Islet of Langerhans (tissue), 1 donor: ENCODE results near the gene PCDHGC5.

Experiments
- FAIRE-seq: peaks from one replicate; lab custom pipeline; 2011; peaks lifted over from hg19 to GRCh38; lab: Jason Lieb, UNC

Gene PCDHGC5

DNA sequence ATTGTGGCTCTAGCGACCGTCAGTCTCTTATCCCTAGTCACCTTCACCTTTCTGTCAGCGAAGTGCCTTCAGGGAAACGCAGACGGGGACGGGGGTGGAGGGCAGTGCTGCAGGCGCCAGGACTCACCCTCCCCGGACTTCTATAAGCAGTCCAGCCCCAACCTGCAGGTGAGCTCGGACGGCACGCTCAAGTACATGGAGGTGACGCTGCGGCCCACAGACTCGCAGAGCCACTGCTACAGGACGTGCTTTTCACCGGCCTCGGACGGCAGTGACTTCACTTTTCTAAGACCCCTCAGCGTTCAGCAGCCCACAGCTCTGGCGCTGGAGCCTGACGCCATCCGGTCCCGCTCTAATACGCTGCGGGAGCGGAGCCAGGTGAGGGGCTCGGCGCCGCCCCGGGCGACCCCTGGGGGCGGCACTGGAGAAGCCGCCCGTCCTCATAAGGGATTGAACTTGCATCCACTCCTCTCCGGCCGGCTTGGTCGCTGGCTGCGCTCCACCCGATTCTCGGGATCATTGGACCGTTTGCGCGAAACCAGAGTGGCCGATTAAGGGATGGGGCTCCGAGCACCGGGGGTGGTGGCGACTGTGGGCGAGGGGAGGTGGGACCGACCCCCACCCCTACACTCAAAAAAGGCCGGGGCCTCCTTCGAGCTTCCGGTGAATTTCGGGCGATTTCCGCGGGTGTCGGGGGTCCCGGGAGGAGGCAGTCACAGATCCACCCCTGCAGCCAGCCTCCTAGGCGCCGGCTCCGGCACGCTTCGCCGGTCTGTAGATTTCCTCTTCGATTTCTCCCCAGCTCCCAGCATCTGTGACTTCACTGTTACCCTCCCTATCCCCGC lies 2.7 kb downstream of the PCDHGC5 start:
- no peak for FAIRE-seq

DNA sequence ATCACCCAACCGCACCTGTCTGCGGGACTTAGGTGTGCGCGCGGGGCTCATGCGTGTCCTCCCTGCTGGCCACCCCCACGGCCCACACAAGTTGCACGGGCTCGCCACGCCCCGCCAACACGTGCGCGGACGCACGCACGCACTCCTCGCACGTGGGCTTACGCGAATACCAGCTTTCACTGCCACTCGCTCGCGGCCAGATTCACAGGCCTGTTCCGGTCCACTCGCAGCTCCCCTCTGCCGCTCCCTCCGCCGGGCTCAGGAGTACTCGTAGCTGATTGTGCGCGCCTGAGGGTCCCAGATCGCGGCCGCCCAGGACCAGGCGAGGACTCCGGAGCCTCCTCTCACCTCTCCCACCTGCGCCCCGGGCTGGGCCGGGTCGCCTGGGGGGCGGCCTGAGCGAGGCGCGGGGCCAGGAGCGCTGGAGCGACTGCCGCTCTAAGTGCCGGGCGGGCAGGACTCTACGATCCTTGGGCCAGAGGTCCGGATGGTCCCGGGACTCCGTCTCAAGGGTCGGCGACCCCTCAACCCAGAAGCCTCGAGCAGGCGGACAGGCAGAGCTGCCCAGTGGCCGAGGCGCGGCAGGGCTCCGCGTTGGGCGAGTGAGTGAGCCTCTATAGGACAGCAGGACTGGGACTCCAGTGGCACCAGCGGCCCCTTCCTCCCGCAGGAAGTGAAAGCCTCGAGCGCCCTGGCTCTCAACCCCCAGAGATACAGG lies 3.4 kb downstream of the PCDHGC5 start:
- FAIRE-seq: no peak

- FAIRE-seq: no peak
These were observed 4.9 kb downstream of the PCDHGC5 start for GRCh38 chr5:141493500-141494422.

GRCh38 chr5:141494761-141495452 lies 6.0 kb downstream of the PCDHGC5 start:
- no peak for FAIRE-seq

GRCh38 chr5:141495453-141495811 lies 6.6 kb downstream of the PCDHGC5 start:
- no peak for FAIRE-seq

DNA sequence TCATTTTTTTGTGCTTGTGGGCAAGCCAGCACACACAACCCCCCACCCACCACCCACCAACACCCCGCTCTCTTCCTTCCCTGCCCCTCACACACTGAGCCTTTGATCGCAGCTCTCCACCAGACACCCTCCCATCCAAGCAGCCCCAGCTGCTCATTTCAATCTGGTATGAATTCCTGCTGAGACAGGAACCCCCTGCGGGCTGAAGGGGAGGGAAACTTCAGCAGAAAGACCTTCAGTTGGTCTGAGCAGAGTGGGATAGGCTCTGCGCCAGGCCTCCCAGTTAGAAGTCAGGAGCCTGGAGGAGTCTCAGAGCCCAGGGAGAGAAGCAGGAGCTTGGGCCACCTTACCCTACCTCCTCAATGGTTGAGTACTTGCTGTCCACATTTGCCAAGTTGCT lies 7.2 kb downstream of the PCDHGC5 start:
- FAIRE-seq: no peak

- no peak for FAIRE-seq
These were observed 12.9 kb downstream of the PCDHGC5 start for GRCh38 chr5:141501761-141502160.

- FAIRE-seq: no peak
These were observed 14.8 kb downstream of the PCDHGC5 start for GRCh38 chr5:141503681-141504080.

DNA sequence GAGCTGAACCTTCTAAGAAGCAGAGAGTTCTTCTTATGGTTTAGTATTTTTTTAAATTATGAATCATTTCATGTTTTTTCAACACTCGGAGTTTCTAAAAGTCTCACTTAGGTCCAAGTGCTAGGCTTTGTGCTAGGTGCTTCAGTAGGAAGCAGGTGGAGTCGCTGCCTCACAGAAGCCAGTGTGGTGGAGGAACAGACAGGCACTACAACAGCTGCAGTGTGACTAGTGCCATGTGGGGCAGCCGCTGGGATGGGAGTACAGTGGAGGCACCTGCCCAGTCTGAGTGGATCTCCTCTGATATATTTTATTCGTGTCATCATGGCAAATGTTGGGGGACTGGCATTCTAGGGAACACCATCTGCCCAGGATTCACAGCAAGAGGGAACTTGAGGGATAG lies 15.3 kb downstream of the PCDHGC5 start:
- no peak for FAIRE-seq

DNA sequence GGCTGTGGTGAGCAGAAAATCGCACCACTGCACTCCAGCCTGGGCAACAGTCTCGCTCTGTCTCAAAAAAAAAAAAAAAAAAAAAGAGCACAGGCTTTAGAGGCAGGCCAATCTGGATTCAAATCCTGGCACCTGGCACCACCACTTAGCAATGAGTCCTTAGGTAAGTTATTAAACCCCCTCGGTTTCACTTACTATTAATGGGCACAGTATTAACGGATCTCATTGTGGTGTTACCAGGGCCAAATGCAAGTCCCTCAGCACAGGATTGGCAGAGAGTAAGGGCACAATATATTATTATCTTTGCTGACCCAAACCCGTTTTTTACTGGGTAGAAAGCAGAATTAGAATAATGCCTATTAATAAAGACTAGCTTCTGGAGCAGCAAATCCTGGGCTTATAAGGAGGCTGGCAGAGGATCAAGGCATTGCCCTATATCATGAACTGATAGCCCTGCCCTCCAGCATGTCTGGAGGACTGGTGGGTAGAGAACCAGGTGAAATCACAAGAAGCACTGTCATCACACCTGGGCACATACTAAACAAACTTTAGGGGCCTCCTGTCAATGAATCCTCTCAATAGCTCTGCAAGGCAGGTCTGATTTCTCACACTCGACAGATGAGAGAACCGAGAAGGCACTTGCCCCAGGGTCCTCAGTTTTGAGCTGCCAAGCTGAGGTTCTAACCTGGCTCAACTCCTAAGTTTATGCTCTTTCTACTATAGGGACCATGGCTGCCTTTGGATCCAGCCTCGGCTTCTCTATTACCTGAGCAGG lies 17.7 kb downstream of the PCDHGC5 start:
- no peak for FAIRE-seq

DNA sequence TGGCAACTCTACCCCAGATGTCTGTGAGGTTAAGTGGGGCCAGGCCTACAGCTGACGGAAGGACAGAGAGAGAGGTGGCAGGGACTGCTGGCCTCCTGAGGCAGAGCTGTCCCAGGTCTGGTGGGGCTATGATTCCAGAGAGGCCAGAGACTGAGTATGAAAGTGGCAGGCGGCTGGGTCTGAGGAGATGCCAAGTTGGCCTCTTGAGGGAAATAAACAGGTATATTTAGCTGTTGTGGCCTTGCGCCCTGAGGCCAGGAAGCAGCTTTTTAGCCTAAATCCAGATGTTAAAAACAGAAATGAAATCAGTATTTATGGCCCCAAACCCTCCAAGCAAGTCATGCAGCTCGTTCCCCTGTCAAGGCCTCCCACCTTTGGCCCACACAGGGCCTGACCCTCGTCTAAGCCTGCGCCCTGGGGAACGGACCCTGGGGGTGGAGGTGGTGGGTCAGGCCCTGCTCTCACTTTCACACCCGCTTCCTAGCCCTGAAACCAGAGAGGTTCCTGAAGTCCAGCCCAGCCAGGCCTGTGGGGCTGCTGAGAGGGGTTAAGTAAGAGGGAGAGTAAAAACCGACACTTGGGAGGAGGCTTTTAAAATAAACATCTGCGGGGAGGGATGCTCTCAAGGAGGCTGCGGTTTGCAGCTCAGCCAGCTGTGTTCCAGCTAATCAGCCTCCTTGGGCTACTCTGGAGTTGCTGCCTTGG lies 18.7 kb downstream of the PCDHGC5 start:
- no peak for FAIRE-seq

DNA sequence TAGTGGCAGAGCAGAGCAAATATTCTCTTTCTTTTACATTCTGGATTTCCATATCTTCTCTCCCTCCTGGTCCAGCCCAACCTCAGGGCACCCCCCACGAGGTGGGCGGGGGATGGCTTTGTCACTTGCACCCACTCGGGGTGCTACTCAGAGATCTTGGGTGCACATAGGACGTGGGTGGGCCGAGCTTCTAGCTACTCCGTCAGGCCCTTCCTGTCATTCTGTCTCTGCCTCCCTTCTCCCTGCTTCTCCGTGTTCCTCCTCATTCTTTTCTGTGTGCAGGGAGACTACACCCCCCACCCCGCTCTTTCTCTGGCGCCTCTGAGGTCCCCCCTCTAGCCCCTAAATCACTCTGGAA lies 19.5 kb downstream of the PCDHGC5 start:
- FAIRE-seq: no peak

GRCh38 chr5:141508798-141509611 lies 20.1 kb downstream of the PCDHGC5 start:
- FAIRE-seq: no peak

DNA sequence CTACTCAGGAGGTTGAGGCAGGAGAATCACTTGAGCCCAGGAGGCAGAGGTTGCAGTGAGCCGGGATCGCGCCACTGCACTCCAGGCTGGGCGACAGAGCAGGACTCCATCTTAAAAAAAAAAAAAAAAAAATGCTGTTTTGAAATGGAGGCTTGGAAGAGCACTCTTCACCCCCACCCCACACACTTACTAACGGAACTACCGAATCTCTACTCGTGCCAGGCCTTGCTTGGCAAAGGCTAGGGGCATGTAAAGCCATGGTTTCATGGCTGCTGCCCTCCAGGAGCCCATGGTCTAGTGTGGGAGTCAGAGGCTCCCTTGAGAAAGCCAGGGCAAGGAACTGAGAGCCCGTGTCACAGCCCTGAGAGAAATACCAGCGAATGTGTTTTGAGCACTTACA lies 21.3 kb downstream of the PCDHGC5 start:
- FAIRE-seq: no peak

DNA sequence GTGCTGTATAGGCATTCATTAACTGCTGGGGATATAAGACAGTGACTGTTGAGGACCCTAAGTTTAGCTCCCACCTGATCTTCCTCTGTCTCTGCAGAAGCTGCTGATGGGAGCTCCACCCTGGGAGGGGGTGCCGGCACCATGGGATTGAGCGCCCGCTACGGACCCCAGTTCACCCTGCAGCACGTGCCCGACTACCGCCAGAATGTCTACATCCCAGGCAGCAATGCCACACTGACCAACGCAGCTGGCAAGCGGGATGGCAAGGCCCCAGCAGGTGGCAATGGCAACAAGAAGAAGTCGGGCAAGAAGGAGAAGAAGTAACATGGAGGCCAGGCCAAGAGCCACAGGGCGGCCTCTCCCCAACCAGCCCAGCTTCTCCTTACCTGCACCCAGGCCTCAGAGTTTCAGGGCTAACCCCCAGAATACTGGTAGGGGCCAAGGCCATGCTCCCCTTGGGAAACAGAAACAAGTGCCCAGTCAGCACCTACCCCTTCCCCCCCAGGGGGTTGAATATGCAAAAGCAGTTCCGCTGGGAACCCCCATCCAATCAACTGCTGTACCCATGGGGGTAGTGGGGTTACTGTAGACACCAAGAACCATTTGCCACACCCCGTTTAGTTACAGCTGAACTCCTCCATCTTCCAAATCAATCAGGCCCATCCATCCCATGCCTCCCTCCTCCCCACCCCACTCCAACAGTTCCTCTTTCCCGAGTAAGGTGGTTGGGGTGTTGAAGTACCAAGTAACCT lies 22.1 kb downstream of the PCDHGC5 start:
- no peak for FAIRE-seq

- FAIRE-seq: no peak
These were observed 23.0 kb downstream of the PCDHGC5 start for GRCh38 chr5:141511771-141512325.

GRCh38 chr5:141512390-141512910 lies 23.6 kb downstream of the PCDHGC5 start:
- FAIRE-seq: no peak

GRCh38 chr5:141512911-141513626 lies 24.2 kb downstream of the PCDHGC5 start:
- FAIRE-seq: no peak
